SK-MEL-5 (cell line): ENCODE data around the gene SETD2. TPM values are rescaled to one million over a fixed set of nuclear protein-coding genes. Genes with fewer than 3 reads are reported as not detected.
"Not testable (repeated sequence)": the region's sequence is repeated elsewhere in the genome, so short reads cannot be mapped to it uniquely, and the experiment has no call there.

ENCODE experiments used
- DNase-seq: peaks from one replicate; pipeline ENCODE4 v3.0.0-alpha.2; 2016; ENCODE audit warnings: low read depth, low spot score
- in situ Hi-C: cut with HindIII; loops from 2 replicates; pipeline ENCODE4 v1.10.0; 2016; ENCODE audit warnings: low sequenced_read_pairs, high pct_unique_total_duplicates, low pct_unique_long_range_greater_than_20kb
- total RNA-seq: library from RNA; depleted of rRNA; stranded (reverse); fragments of >200 nt; shearing (Covaris generic); gene quantifications from 2 replicates; pipeline ENCODE4 v1.2.3, GENCODE V29; 2014

The SETD2 gene
- total RNA-seq, 1 experiment from 2014 or later: 17.1 TPM

- in situ Hi-C loops: no loop called here
- DNase-seq: no peak
These were observed 50.1 kb downstream of the SETD2 start for GRCh38 chr3:47113669-47114365.

GRCh38 chr3:47112997-47113396, 50.9 kb downstream of the SETD2 start:
- in situ Hi-C loops: no loop called here
- no peak for DNase-seq

- DNase-seq: no peak
- in situ Hi-C loops: no loop called here
These were observed 54.5 kb downstream of the SETD2 start for GRCh38 chr3:47109393-47109792.

- DNase-seq: no peak
These were observed 55.4 kb downstream of the SETD2 start for GRCh38 chr3:47108546-47108945.

GRCh38 chr3:47104259-47104658, 59.7 kb downstream of the SETD2 start:
- in situ Hi-C loops: no loop called here
- no peak for DNase-seq

More at GRCh38 chr3:47108546-47108945, 55.4 kb downstream of the SETD2 start:
- in situ Hi-C loops: no loop called here

GRCh38 chr3:47103619-47104018, 60.3 kb downstream of the SETD2 start:
- no peak for DNase-seq
- in situ Hi-C loops: no loop called here

- DNase-seq: no peak
- in situ Hi-C loops: no loop called here
These were observed 61.8 kb downstream of the SETD2 start for GRCh38 chr3:47102081-47102600.

GRCh38 chr3:47098910-47099309, 65.0 kb downstream of the SETD2 start:
- no peak for DNase-seq
- in situ Hi-C loops: no loop called here

GRCh38 chr3:47097864-47098263, 66.0 kb downstream of the SETD2 start:
- DNase-seq: no peak

GRCh38 chr3:47096959-47097358, 67.0 kb downstream of the SETD2 start:
- DNase-seq: no peak
- in situ Hi-C loops: no loop called here

More at GRCh38 chr3:47097864-47098263, 66.0 kb downstream of the SETD2 start:
- in situ Hi-C loops: no loop called here

- DNase-seq: no peak
- in situ Hi-C loops: no loop called here
These were observed 71.8 kb downstream of the SETD2 start for GRCh38 chr3:47092090-47092489.

GRCh38 chr3:47089630-47090029, 74.3 kb downstream of the SETD2 start:
- DNase-seq: no peak
- in situ Hi-C loops: no loop called here

- in situ Hi-C loops: no loop called here
- no peak for DNase-seq
These were observed 77.8 kb downstream of the SETD2 start for GRCh38 chr3:47086071-47086470.

- DNase-seq: no peak
- in situ Hi-C loops: no loop called here
These were observed 80.1 kb downstream of the SETD2 start for GRCh38 chr3:47083786-47084185.

GRCh38 chr3:47082519-47082918, 81.4 kb downstream of the SETD2 start:
- in situ Hi-C loops: no loop called here

GRCh38 chr3:47079432-47079831, 84.5 kb downstream of the SETD2 start:
- in situ Hi-C loops: no loop called here
- DNase-seq: no peak

More at GRCh38 chr3:47082519-47082918, 81.4 kb downstream of the SETD2 start:
- no peak for DNase-seq

GRCh38 chr3:47073685-47074084, 90.2 kb downstream of the SETD2 start:
- in situ Hi-C loops: no loop called here
- DNase-seq: no peak

GRCh38 chr3:47070770-47071169, 93.1 kb downstream of the SETD2 start:
- in situ Hi-C loops: no loop called here
- no peak for DNase-seq

GRCh38 chr3:47066259-47066658, 97.7 kb downstream of the SETD2 start:
- DNase-seq, in situ Hi-C loops: not testable (repeated sequence)
